ENCODE measurements around the gene CHRNG.

CHRNG gene

GRCh38 chr2:232545511-232546375 is 6.3 kb downstream of the CHRNG start:
- H3K4me3 ChIP-seq (ENCODE audit: extremely low read depth, insufficient read depth, low read length, poor library complexity, severe bottlenecking): no peak overlapping the region
- no peaks in the 10 kb centered on the region for H3K4me1 ChIP-seq (ENCODE audit: control insufficient read depth, insufficient read depth, low read length, poor library complexity, severe bottlenecking)
- H3K36me3 ChIP-seq (ENCODE audit: control insufficient read depth, insufficient read depth, low read length): peaks cover 23% of the 10 kb centered on the region
- no peak overlapping the region for H3K27ac ChIP-seq (ENCODE audit: low read depth, low read length, severe bottlenecking)
- WGBS, 2 experiments (ENCODE audit: insufficient coverage in 2 of 2): 94% methylated on average over 11 to 14 of the region's 17 CpGs
- H3K9me3 ChIP-seq (ENCODE audit: control insufficient read depth, low read length): no peaks in the 10 kb centered on the region

- 97 to 100% methylated on average over 5 to 6 of the region's 6 CpGs for WGBS, 2 experiments (ENCODE audit: insufficient coverage in 2 of 2)
- Histone ChIP-seq H3K4me3 (ENCODE audit: extremely low read depth, insufficient read depth, low read length, poor library complexity, severe bottlenecking) (no peak overlapping the region), H3K4me1 (ENCODE audit: control insufficient read depth, insufficient read depth, low read length, poor library complexity, severe bottlenecking) (peaks cover 2% of the 10 kb centered on the region), H3K27ac (ENCODE audit: low read depth, low read length, severe bottlenecking) (no peak overlapping the region), H3K9me3 (ENCODE audit: control insufficient read depth, low read length) (no peaks in the 10 kb centered on the region), H3K36me3 (ENCODE audit: control insufficient read depth, insufficient read depth, low read length) (peaks cover 37% of the 10 kb centered on the region)
These were observed 8.5 kb downstream of the CHRNG start for GRCh38 chr2:232547991-232548390.

GRCh38 chr2:232549655-232550353 is 10.3 kb downstream of the CHRNG start:
- 17 to 24% methylated on average over 12 to 13 of the region's 21 CpGs for WGBS, 2 experiments (ENCODE audit: insufficient coverage in 2 of 2)
- H3K9me3 ChIP-seq (ENCODE audit: control insufficient read depth, low read length): no peaks in the 10 kb centered on the region
- peak overlapping the region; percentile 99 for H3K27ac ChIP-seq (ENCODE audit: low read depth, low read length, severe bottlenecking)
- H3K36me3 ChIP-seq (ENCODE audit: control insufficient read depth, insufficient read depth, low read length): peaks cover 52% of the 10 kb centered on the region
- H3K4me3 ChIP-seq (ENCODE audit: extremely low read depth, insufficient read depth, low read length, poor library complexity, severe bottlenecking): peak overlapping the region; percentile 80
- H3K4me1 ChIP-seq (ENCODE audit: control insufficient read depth, insufficient read depth, low read length, poor library complexity, severe bottlenecking): peaks cover 2% of the 10 kb centered on the region

GRCh38 chr2:232550354-232551249 is 11.1 kb downstream of the CHRNG start, which contains the start of the genes EIF4E2 and TIGD1:
TSS of gene EIF4E2 (plus strand) at chr2:232550689. CDS start at chr2:232550725, 36 bp downstream.
TSS of gene TIGD1 (minus strand) at chr2:232550557. CDS start at chr2:232549882, 675 bp downstream.
- Histone ChIP-seq H3K9me3 (ENCODE audit: control insufficient read depth, low read length) (no peaks in the 10 kb centered on the region), H3K4me3 (ENCODE audit: extremely low read depth, insufficient read depth, low read length, poor library complexity, severe bottlenecking) (peak within 1 kb of the TSS; percentile 80), H3K4me1 (ENCODE audit: control insufficient read depth, insufficient read depth, low read length, poor library complexity, severe bottlenecking) (peaks cover 2% of the 10 kb centered on the region), H3K27ac (ENCODE audit: low read depth, low read length, severe bottlenecking) (peak within 1 kb of the TSS; percentile 99), H3K36me3 (ENCODE audit: control insufficient read depth, insufficient read depth, low read length) (peaks cover 60% of the 10 kb centered on the region)
- 0 to 1% methylated on average over 49 to 63 of the region's 81 CpGs for WGBS, 2 experiments (ENCODE audit: insufficient coverage in 2 of 2)

GRCh38 chr2:232551250-232551638 is 11.8 kb downstream of the CHRNG start:
- 27 to 53% methylated on average over 2 to 4 of the region's 7 CpGs for WGBS, 2 experiments (ENCODE audit: insufficient coverage in 2 of 2)
- Histone ChIP-seq H3K36me3 (ENCODE audit: control insufficient read depth, insufficient read depth, low read length) (peaks cover 62% of the 10 kb centered on the region), H3K27ac (ENCODE audit: low read depth, low read length, severe bottlenecking) (peak overlapping the region; percentile 99), H3K4me1 (ENCODE audit: control insufficient read depth, insufficient read depth, low read length, poor library complexity, severe bottlenecking) (peaks cover 2% of the 10 kb centered on the region), H3K4me3 (ENCODE audit: extremely low read depth, insufficient read depth, low read length, poor library complexity, severe bottlenecking) (peak overlapping the region; percentile 80), H3K9me3 (ENCODE audit: control insufficient read depth, low read length) (no peaks in the 10 kb centered on the region)

GRCh38 chr2:232551776-232552175 is 12.3 kb downstream of the CHRNG start:
- Histone ChIP-seq H3K9me3 (ENCODE audit: control insufficient read depth, low read length) (no peaks in the 10 kb centered on the region), H3K27ac (ENCODE audit: low read depth, low read length, severe bottlenecking) (peak overlapping the region; percentile 99), H3K36me3 (ENCODE audit: control insufficient read depth, insufficient read depth, low read length) (peaks cover 62% of the 10 kb centered on the region), H3K4me1 (ENCODE audit: control insufficient read depth, insufficient read depth, low read length, poor library complexity, severe bottlenecking) (peaks cover 2% of the 10 kb centered on the region), H3K4me3 (ENCODE audit: extremely low read depth, insufficient read depth, low read length, poor library complexity, severe bottlenecking) (peak overlapping the region; percentile 80)
- 89 to 95% methylated on average over 4 of the region's 4 CpGs for WGBS, 2 experiments (ENCODE audit: insufficient coverage in 2 of 2)

GRCh38 chr2:232556426-232556825 is 16.9 kb downstream of the CHRNG start:
- 92 to 99% methylated on average over 2 to 3 of the region's 3 CpGs for WGBS, 2 experiments (ENCODE audit: insufficient coverage in 2 of 2)
- no peak overlapping the region for H3K27ac ChIP-seq (ENCODE audit: low read depth, low read length, severe bottlenecking)
- peaks cover 88% of the 10 kb centered on the region for H3K36me3 ChIP-seq (ENCODE audit: control insufficient read depth, insufficient read depth, low read length)

GRCh38 chr2:232562515-232563151 is 23.1 kb downstream of the CHRNG start:
- Histone ChIP-seq H3K4me3 (ENCODE audit: extremely low read depth, insufficient read depth, low read length, poor library complexity, severe bottlenecking) (no peak overlapping the region), H3K27ac (ENCODE audit: low read depth, low read length, severe bottlenecking) (no peak overlapping the region), H3K9me3 (ENCODE audit: control insufficient read depth, low read length) (no peaks in the 10 kb centered on the region), H3K4me1 (ENCODE audit: control insufficient read depth, insufficient read depth, low read length, poor library complexity, severe bottlenecking) (no peaks in the 10 kb centered on the region), H3K36me3 (ENCODE audit: control insufficient read depth, insufficient read depth, low read length) (peaks cover 96% of the 10 kb centered on the region)
- 89 to 90% methylated on average over 3 to 7 of the region's 8 CpGs for WGBS, 2 experiments (ENCODE audit: insufficient coverage in 2 of 2)

More at GRCh38 chr2:232556426-232556825, 16.9 kb downstream of the CHRNG start:
- Histone ChIP-seq H3K4me1 (ENCODE audit: control insufficient read depth, insufficient read depth, low read length, poor library complexity, severe bottlenecking) (peaks cover 2% of the 10 kb centered on the region), H3K4me3 (ENCODE audit: extremely low read depth, insufficient read depth, low read length, poor library complexity, severe bottlenecking) (no peak overlapping the region), H3K9me3 (ENCODE audit: control insufficient read depth, low read length) (no peaks in the 10 kb centered on the region)

- 80 to 100% methylated on average over 1 to 2 of the region's 3 CpGs for WGBS, 2 experiments (ENCODE audit: insufficient coverage in 2 of 2)
- no peaks in the 10 kb centered on the region for H3K4me1 ChIP-seq (ENCODE audit: control insufficient read depth, insufficient read depth, low read length, poor library complexity, severe bottlenecking)
- no peak overlapping the region for H3K27ac ChIP-seq (ENCODE audit: low read depth, low read length, severe bottlenecking)
- no peaks in the 10 kb centered on the region for H3K9me3 ChIP-seq (ENCODE audit: control insufficient read depth, low read length)
- no peak overlapping the region for H3K4me3 ChIP-seq (ENCODE audit: extremely low read depth, insufficient read depth, low read length, poor library complexity, severe bottlenecking)
- H3K36me3 ChIP-seq (ENCODE audit: control insufficient read depth, insufficient read depth, low read length): peaks cover 96% of the 10 kb centered on the region
These were observed 24.1 kb downstream of the CHRNG start for GRCh38 chr2:232563580-232563979.

GRCh38 chr2:232567721-232568120 is 28.2 kb downstream of the CHRNG start:
- peaks cover 98% of the 10 kb centered on the region for H3K36me3 ChIP-seq (ENCODE audit: control insufficient read depth, insufficient read depth, low read length)
- no peak overlapping the region for H3K27ac ChIP-seq (ENCODE audit: low read depth, low read length, severe bottlenecking)
- H3K9me3 ChIP-seq (ENCODE audit: control insufficient read depth, low read length): no peaks in the 10 kb centered on the region
- no peaks in the 10 kb centered on the region for H3K4me1 ChIP-seq (ENCODE audit: control insufficient read depth, insufficient read depth, low read length, poor library complexity, severe bottlenecking)
- no peak overlapping the region for H3K4me3 ChIP-seq (ENCODE audit: extremely low read depth, insufficient read depth, low read length, poor library complexity, severe bottlenecking)
